ENCODE data around the gene HOXD4.

Gene HOXD4

GRCh38 chr2:176150584-176151441 lies 537 bp upstream of the HOXD4 start:
- peak overlapping the region in 1 of 7 experiments; percentile 37 for H3K4me3 ChIP-seq
- no peak overlapping the region for H3K27ac ChIP-seq

- peak overlapping the region in 4 of 7 experiments; percentile 7 to 37 (median 19) for H3K4me3 ChIP-seq
- H3K27ac ChIP-seq = peak overlapping the region in 1 of 21 experiments; percentile 1
Observed at GRCh38 chr2:176152350-176153181, 1.2 kb downstream of the HOXD4 start.

GRCh38 chr2:176154576-176155252 lies 3.4 kb downstream of the HOXD4 start:
- no peak overlapping the region for H3K4me3 ChIP-seq
- no peak overlapping the region for H3K27ac ChIP-seq

GRCh38 chr2:176155356-176156044 lies 4.2 kb downstream of the HOXD4 start:
- Histone ChIP-seq H3K4me3 (no peak overlapping the region), H3K27ac (no peak overlapping the region)

GRCh38 chr2:176156301-176156806 lies 5.0 kb downstream of the HOXD4 start:
- Histone ChIP-seq H3K4me3 (no peak overlapping the region), H3K27ac (peak overlapping the region in 1 of 21 experiments; percentile 67)

- peak within 1 kb of the TSS; percentile 14 to 42 (median 30) for H3K4me3 ChIP-seq
- peak within 1 kb of the TSS in 7 of 21 experiments; percentile 5 to 77 (median 18) for H3K27ac ChIP-seq
Observed at GRCh38 chr2:176156807-176157498, 5.6 kb downstream of the HOXD4 start, which contains the start of gene HOXD3. HOXD3 (plus strand) TSS chr2:176157307; CDS start chr2:176169115, 11,808 bp downstream.

GRCh38 chr2:176157499-176158185 lies 6.3 kb downstream of the HOXD4 start:
- Histone ChIP-seq H3K27ac (peak overlapping the region in 7 of 21 experiments; percentile 5 to 77 (median 18)), H3K4me3 (peak overlapping the region; percentile 14 to 42 (median 30))

GRCh38 chr2:176158186-176158591 lies 6.8 kb downstream of the HOXD4 start:
- Histone ChIP-seq H3K27ac (peak overlapping the region in 2 of 21 experiments; percentile 67 to 77), H3K4me3 (peak overlapping the region in 4 of 7 experiments; percentile 20 to 42 (median 32))

GRCh38 chr2:176158855-176159662 lies 7.7 kb downstream of the HOXD4 start:
- H3K27ac ChIP-seq = peak overlapping the region in 5 of 21 experiments; percentile 13 to 59 (median 41)
- peak overlapping the region in 1 of 7 experiments; percentile 8 for H3K4me3 ChIP-seq

GRCh38 chr2:176159663-176160250 lies 8.4 kb downstream of the HOXD4 start:
- H3K27ac ChIP-seq = peak overlapping the region in 6 of 21 experiments; percentile 13 to 59 (median 40)
- peak overlapping the region in 1 of 7 experiments; percentile 26 for H3K4me3 ChIP-seq

- peak overlapping the region in 5 of 21 experiments; percentile 28 to 59 (median 41) for H3K27ac ChIP-seq
- H3K4me3 ChIP-seq = peak overlapping the region in 2 of 7 experiments; percentile 13 to 26
Observed at GRCh38 chr2:176160251-176160985, 9.1 kb downstream of the HOXD4 start.

GRCh38 chr2:176160986-176161824 lies 9.9 kb downstream of the HOXD4 start:
- Histone ChIP-seq H3K4me3 (peak overlapping the region in 2 of 7 experiments; percentile 13 to 26), H3K27ac (peak overlapping the region in 3 of 21 experiments; percentile 29 to 59 (median 54))

GRCh38 chr2:176161825-176162626 lies 10.7 kb downstream of the HOXD4 start:
- H3K4me3 ChIP-seq = peak overlapping the region in 2 of 7 experiments; percentile 8 to 17
- H3K27ac ChIP-seq = peak overlapping the region in 5 of 21 experiments; percentile 3 to 54 (median 29)

Data from skin epidermis (tissue), 12 donors.